ENCODE data around the gene TMEM81. TPM values are rescaled to one million over a fixed set of nuclear protein-coding genes. Genes with fewer than 3 reads are reported as not detected.
A peak's percentile ranks its signal among the peaks of the same experiment; 100 is the strongest.

Gene TMEM81
- total RNA-seq, 1 donor from 2014 or later: 3.7 TPM

DNA sequence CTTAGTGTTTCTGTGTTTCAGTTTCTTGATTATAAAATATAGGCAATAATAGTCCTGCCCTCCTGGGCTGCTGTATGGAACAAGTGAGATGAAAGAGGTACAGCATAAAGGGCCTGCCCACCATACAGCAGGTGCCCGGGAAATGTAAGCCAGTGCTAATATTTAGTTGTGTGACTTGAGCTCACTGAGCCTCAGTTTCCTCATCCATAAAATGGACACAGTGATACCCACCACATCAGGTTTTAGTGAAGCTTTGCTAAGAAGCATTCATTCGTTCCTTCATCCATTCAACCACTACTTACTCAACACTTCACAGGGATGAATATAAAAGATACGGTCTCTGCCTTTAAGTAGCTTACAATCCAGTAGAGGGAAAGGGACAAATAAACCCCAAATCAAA, 21.4 kb downstream of the TMEM81 start:
- ATAC-seq (no peak), DNase-seq (no peak)
- intact Hi-C loops (cut with micrococcal nuclease): loop anchor here (10.0 kb wide), 1 partner anchor 78 kb away; no protein-coding TSS in a partner anchor

GRCh38 chr1:205062319-205062718, 21.9 kb downstream of the TMEM81 start:
- no peak for DNase-seq
- intact Hi-C loops (cut with micrococcal nuclease): loop anchor here (10.0 kb wide), 1 partner anchor 78 kb away; no protein-coding TSS in a partner anchor

DNA sequence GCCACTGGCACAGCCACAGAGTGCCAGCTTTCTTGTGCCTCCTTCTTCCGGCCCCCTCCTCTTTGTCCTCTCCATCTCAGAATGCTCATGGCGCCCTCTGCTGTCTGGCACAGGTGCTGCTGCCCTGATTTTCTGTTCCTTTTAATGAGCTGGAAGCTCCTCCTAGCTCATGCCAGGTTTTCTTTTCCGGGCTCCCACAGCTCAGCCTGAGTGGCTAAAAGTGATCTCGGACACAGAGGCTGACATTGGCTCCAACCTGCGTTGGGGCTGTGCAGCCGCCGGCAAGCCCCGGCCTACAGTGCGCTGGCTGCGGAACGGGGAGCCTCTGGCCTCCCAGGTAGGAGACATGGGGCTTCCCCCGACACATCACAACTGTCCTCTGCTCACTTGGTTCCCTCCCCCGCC, 22.6 kb downstream of the TMEM81 start:
- peak; percentile 80 for ATAC-seq
- peak; percentile 79 for DNase-seq
- intact Hi-C loops (cut with micrococcal nuclease): loop anchor here (10.0 kb wide), 1 partner anchor 77 kb away; no protein-coding TSS in a partner anchor

More at GRCh38 chr1:205062319-205062718, 21.9 kb downstream of the TMEM81 start:
- ATAC-seq: no peak

GRCh38 chr1:205061227-205061626, 23.0 kb downstream of the TMEM81 start:
- intact Hi-C loops (cut with micrococcal nuclease): loop anchor here (10.0 kb wide), 1 partner anchor 76 kb away; no protein-coding TSS in a partner anchor

GRCh38 chr1:205060746-205061145, 23.5 kb downstream of the TMEM81 start:
- peak; percentile 15 for DNase-seq
- intact Hi-C loops (cut with micrococcal nuclease): loop anchor here (10.0 kb wide), 1 partner anchor 76 kb away; no protein-coding TSS in a partner anchor
- no peak for ATAC-seq

More at GRCh38 chr1:205061227-205061626, 23.0 kb downstream of the TMEM81 start:
- ATAC-seq (peak; percentile 31), DNase-seq (peak; percentile 21)

DNA sequence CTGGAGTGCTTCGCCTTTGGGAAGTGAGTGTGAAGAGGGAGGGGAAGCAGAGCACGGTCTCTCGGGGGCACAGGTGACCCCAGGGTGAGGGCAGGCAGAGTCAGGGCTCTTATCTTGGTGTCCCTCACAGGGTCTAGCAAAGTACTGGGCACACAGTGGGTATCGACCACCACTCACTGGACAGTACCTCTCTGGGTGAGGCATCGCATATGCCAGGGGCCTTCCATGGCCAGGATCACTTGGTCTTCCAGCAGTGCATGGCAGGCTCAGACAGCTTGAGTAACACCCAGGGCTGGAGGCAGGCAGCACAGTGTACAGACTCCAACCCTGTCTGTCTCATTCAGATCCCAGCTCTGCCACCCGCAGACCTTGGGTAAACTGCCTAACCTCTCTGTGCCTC, 24.6 kb downstream of the TMEM81 start:
- ATAC-seq (no peak), DNase-seq (no peak)
- intact Hi-C loops (cut with micrococcal nuclease): loop anchor here (10.0 kb wide), 1 partner anchor 75 kb away; no protein-coding TSS in a partner anchor

GRCh38 chr1:205058853-205059252, 25.4 kb downstream of the TMEM81 start:
- intact Hi-C loops (cut with micrococcal nuclease): no loop called here
- ATAC-seq (no peak), DNase-seq (no peak)

DNA sequence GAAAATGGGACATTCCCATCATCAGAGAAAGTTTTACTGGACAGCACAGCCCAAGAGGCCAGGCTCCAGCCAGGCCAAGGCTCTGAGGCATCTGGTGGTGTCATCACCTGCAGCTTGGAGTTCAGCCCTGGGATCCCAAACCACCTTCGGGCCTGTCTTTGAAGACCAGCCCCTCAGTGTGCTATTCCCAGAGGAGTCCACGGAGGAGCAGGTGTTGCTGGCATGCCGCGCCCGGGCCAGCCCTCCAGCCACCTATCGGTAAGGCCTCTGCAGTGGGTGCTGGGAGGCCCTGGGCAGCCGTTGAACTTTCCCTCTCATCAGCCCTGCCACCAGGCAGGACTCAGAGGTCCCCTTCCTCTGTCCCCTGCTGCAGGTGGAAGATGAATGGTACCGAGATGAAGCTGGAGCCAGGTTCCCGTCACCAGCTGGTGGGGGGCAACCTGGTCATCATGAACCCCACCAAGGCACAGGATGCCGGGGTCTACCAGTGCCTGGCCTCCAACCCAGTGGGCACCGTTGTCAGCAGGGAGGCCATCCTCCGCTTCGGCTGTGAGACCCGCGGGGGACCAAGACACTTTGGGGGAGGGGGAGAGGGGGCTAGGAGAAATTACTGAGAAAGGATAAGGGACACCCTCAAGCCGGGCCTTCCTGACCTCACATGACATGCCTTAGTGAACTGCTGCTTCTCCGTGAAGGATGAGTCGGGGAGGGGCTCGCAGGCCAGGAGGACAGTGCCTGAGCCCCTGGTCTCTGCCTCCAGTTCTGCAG, 26.3 kb downstream of the TMEM81 start:
- intact Hi-C loops (cut with micrococcal nuclease): no loop called here
- no peak for ATAC-seq
- no peak for DNase-seq

DNA sequence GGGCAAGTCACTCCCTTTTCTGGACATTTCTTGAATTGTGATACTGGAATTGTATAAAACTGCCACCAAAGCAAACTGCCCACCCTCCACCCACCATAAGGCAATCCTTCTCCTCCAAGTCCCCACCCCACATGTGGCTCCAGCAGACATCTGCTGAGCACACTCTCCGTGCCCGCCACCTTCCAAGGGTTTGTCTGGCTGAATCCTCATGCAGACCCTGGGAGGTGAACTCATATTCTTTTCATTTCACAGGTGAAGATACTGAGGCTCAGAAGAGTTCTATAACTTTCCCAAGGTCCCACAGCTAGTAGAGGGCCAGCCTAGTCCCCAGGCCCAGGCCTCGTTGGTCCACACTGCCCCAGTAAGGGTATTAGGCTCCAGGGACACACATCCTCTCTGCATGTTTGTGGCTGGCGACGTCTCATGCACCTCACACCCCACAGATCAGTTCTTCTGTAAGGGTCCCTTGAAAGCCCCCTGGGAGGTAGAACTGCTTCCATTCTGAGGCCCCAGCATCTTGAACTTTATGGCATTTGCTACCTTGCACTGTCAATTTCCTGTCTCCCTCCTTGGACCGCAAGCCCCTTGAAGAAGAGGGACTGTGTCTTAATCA, 27.2 kb downstream of the TMEM81 start:
- ATAC-seq (no peak), DNase-seq (no peak)
- intact Hi-C loops (cut with micrococcal nuclease): no loop called here

DNA sequence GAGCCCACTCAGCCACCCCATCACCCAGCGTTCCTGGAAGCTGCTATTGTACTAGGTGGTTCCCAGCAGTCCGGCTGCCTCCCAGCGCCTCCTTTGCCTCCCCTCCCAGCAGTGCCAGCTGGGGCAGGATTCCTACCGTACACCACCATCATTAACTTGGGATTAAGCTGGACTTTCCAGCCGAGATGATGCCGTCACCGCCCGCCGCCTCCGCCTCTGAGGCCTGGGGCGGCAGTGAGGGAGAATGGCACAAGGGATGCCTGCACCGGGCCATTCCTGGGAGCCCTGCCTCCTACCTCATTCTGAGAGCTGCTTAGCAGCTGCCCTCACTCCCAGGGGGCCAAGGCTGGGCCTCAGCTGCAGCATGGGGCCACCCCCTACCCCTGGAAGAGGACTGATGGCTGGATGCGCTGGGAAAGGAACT, 28.1 kb downstream of the TMEM81 start:
- intact Hi-C loops (cut with micrococcal nuclease): no loop called here
- DNase-seq (no peak), ATAC-seq (no peak)

DNA sequence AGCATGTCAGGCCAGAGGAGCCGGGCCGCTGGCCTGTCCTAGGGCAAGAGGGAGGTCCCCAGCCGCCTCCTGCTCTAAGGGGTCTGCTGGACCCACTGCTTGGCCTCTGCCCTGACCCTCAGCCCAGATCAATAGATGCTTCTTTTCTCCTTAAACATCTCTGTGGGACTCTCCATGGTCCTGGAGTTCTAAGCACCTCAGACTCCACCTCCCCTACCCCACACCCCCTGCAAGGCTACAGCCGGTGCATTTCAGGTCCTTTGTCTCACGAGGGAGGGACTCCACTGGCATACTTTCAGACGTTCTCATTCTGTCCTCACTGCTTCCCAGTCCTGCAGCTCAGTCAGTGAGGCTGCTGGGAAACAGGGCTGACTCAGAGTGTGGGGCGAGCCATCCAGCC, 30.2 kb downstream of the TMEM81 start:
- intact Hi-C loops (cut with micrococcal nuclease): no loop called here
- DNase-seq (no peak), ATAC-seq (no peak)

DNA sequence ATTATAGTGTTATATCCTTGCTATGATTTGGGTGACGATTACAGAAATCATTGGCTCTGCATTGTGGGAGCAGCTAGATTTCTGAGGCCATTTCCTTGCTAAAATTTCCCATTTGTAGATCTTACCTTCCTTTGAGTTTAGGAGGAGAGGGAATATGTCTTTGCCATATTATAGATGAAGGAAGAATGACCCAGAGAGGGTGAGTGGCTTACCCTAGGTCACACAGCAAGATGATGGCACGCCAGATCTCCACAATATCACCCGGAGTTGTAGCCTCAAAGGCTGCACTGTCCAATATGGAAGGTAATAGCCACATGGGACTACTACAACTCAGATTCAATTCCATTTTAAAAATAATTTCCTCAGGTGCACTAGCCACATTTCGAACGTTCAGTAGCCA, 31.0 kb downstream of the TMEM81 start:
- ATAC-seq (no peak), DNase-seq (no peak)
- intact Hi-C loops (cut with micrococcal nuclease): no loop called here

DNA sequence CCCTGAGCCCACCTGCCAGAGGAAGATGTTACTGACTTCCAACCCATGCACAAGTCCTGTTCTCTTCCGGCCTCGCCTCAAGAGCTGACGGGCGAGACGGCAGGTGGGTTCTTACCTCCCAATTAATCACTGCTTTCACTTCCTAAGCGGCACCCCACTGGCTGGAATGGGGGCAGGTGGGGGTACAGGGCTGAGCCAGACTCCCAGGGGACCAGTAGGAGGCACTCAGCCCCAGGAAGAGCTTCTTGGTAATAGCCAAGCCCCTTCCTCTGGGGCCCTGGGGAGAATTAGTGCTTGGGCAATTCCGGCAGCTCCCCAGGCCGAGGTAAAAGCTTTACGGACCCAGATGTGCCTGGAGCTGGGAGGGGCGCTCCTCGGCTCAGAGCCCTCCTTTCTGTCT, 31.6 kb downstream of the TMEM81 start:
- intact Hi-C loops (cut with micrococcal nuclease): no loop called here
- no peak for DNase-seq
- no peak for ATAC-seq

GRCh38 chr1:205049479-205049878, 34.8 kb downstream of the TMEM81 start:
- intact Hi-C loops (cut with micrococcal nuclease): no loop called here
- ATAC-seq (peak; percentile 60), DNase-seq (no peak)

DNA sequence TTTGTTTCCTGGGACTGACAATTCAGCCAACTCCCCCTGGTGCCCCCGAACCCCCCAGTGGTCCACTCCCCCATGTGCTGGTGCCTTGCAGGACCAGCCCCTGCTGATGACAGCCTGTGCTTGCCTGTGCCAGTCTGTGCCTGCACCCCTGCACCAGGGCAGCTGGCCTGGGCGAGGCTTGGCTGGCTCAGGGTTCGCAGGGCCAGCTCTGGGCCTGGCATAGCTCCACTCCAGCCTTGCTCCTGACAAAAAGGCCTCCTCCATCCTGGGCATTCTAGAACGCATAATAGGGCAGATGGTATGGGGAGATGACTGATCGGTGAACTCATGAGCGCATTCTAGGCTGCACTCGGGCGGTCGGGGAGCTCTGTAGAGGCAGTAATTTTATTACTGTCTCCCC, 35.9 kb downstream of the TMEM81 start:
- intact Hi-C loops (cut with micrococcal nuclease): no loop called here
- DNase-seq (no peak), ATAC-seq (no peak)

- intact Hi-C loops (cut with micrococcal nuclease): no loop called here
- ATAC-seq (no peak), DNase-seq (no peak)
Measured at GRCh38 chr1:205047764-205048231, 36.5 kb downstream of the TMEM81 start.

GRCh38 chr1:205046870-205047269, 37.4 kb downstream of the TMEM81 start:
- ATAC-seq (no peak), DNase-seq (no peak)
- intact Hi-C loops (cut with micrococcal nuclease): no loop called here

GRCh38 chr1:205045146-205045545, 39.1 kb downstream of the TMEM81 start:
- intact Hi-C loops (cut with micrococcal nuclease): no loop called here
- no peak for DNase-seq
- ATAC-seq: no peak

DNA sequence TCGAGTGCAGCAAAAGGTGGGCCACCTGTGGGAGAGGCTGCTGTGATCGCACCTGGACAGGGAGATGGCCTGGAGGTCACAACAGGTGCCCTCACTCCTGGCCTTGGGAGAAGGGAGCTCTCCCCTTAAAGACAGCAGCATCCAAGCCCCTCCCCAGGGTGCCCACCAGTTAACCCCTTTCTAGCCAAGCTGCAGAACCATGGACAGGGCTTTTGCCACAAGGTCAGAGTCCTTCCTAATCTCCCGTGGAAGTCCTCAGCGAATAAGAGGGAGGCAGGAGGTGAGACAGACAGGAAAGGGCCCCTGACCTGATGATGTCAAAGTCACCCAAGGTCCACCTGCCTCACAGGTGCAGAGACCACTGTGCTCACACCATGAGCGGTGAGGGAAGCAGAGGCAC, 39.5 kb downstream of the TMEM81 start:
- DNase-seq (no peak), ATAC-seq (no peak)
- intact Hi-C loops (cut with micrococcal nuclease): no loop called here

DNA sequence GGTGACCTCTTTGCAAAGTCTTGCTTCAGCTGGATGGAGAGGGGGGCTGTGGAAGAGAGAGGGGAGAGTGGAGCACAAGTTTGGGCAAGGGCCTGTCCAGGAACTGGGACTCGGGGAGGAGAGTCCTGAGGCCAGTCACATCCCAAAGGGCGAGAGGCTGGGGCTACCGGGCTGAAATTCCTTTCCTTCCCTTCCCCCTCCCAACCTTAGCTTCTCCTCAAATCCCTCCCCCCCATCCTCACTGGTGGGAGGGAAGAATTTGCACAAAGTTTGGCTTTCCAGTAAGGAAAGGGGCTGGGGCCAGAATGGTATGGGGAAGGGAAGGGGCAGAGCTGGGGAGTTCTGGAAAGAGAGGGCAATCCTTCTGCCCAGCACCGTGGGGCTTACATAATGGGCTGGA, 40.4 kb downstream of the TMEM81 start:
- no peak for DNase-seq
- intact Hi-C loops (cut with micrococcal nuclease): no loop called here
- ATAC-seq: no peak

Data from left ventricle myocardium superior (tissue), 1 donor.